ENCODE data around the gene RIIAD1. TPM values are rescaled to one million over a fixed set of nuclear protein-coding genes. Genes with fewer than 3 reads are reported as not detected.

RIIAD1 gene
- total RNA-seq, 1 donor from 2014 or later = 1.2 TPM

DNA sequence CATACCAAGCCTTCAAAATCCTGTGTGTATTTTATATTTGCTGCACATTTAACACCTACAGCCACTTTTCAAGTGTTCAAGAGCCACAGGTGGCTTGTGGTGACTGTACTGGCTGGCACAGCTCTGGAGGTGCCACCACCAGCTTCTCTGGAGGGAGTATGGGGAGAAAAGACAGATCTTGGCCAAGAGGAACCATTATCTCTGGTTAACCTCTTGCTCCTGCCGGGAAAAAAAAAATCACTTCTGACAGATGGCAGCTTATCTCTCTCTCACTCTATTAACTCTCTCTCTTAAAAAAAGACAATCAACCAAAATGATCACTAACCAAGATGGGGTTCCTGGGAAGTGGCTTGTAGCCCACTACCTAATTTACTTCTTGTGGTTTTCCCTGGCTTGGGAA, 1.2 kb upstream of the RIIAD1 start:
- TF ChIP-seq, protein P1, sequence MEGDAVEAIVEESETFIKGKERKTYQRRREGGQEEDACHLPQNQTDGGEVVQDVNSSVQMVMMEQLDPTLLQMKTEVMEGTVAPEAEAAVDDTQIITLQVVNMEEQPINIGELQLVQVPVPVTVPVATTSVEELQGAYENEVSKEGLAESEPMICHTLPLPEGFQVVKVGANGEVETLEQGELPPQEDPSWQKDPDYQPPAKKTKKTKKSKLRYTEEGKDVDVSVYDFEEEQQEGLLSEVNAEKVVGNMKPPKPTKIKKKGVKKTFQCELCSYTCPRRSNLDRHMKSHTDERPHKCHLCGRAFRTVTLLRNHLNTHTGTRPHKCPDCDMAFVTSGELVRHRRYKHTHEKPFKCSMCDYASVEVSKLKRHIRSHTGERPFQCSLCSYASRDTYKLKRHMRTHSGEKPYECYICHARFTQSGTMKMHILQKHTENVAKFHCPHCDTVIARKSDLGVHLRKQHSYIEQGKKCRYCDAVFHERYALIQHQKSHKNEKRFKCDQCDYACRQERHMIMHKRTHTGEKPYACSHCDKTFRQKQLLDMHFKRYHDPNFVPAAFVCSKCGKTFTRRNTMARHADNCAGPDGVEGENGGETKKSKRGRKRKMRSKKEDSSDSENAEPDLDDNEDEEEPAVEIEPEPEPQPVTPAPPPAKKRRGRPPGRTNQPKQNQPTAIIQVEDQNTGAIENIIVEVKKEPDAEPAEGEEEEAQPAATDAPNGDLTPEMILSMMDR (IDR thresholded peaks at IDR 0.05; ENCODE audit: unreplicated experiment) = no peak
- no peaks in the 10 kb centered on the region for H3K9me3 Mint-ChIP-seq (ENCODE audit: low read depth)
- H3K4me3 Mint-ChIP-seq (ENCODE audit: low read depth) = no peak overlapping the region
- peaks cover 67% of the 10 kb centered on the region for H3K27me3 Mint-ChIP-seq
- peaks cover 31% of the 10 kb centered on the region for H3K4me1 Mint-ChIP-seq (ENCODE audit: low read depth)
- H3K27ac Mint-ChIP-seq = no peak overlapping the region
- no peaks in the 10 kb centered on the region for H3K36me3 Mint-ChIP-seq (ENCODE audit: insufficient read depth)
- DNase-seq (ENCODE audit: low spot score, unreplicated experiment) = no peak

- peaks cover 69% of the 10 kb centered on the region for H3K27me3 Mint-ChIP-seq
These were observed 768 bp upstream of the RIIAD1 start for GRCh38 chr1:151720554-151720953.

GRCh38 chr1:151721788-151722510, 627 bp downstream of the RIIAD1 start:
- Mint-ChIP-seq H3K4me1 (ENCODE audit: low read depth) (peaks cover 17% of the 10 kb centered on the region), H3K4me3 (ENCODE audit: low read depth) (peak overlapping the region; percentile 64), H3K27me3 (peaks cover 71% of the 10 kb centered on the region), H3K36me3 (ENCODE audit: insufficient read depth) (no peaks in the 10 kb centered on the region), H3K27ac (no peak overlapping the region), H3K9me3 (ENCODE audit: low read depth) (no peaks in the 10 kb centered on the region)
- TF ChIP-seq, protein P1 (IDR thresholded peaks at IDR 0.05; ENCODE audit: unreplicated experiment) = no peak
- DNase-seq (ENCODE audit: low spot score, unreplicated experiment) = no peak

More at GRCh38 chr1:151720554-151720953, 768 bp upstream of the RIIAD1 start:
- no peak overlapping the region for H3K27ac Mint-ChIP-seq
- H3K4me1 Mint-ChIP-seq (ENCODE audit: low read depth) = peaks cover 26% of the 10 kb centered on the region
- no peak for DNase-seq (ENCODE audit: low spot score, unreplicated experiment)
- H3K4me3 Mint-ChIP-seq (ENCODE audit: low read depth) = no peak overlapping the region
- no peaks in the 10 kb centered on the region for H3K9me3 Mint-ChIP-seq (ENCODE audit: low read depth)
- no peaks in the 10 kb centered on the region for H3K36me3 Mint-ChIP-seq (ENCODE audit: insufficient read depth)
- TF ChIP-seq, protein P1 (IDR thresholded peaks at IDR 0.05; ENCODE audit: unreplicated experiment) = no peak

GRCh38 chr1:151723726-151724370, 2.5 kb downstream of the RIIAD1 start:
- no peak for DNase-seq (ENCODE audit: low spot score, unreplicated experiment)
- no peak overlapping the region for H3K4me3 Mint-ChIP-seq (ENCODE audit: low read depth)
- H3K9me3 Mint-ChIP-seq (ENCODE audit: low read depth) = no peaks in the 10 kb centered on the region
- peaks cover 63% of the 10 kb centered on the region for H3K27me3 Mint-ChIP-seq
- H3K4me1 Mint-ChIP-seq (ENCODE audit: low read depth) = peaks cover 15% of the 10 kb centered on the region
- no peak overlapping the region for H3K27ac Mint-ChIP-seq
- no peaks in the 10 kb centered on the region for H3K36me3 Mint-ChIP-seq (ENCODE audit: insufficient read depth)
- TF ChIP-seq, protein P1 (IDR thresholded peaks at IDR 0.05; ENCODE audit: unreplicated experiment) = no peak

- DNase-seq (ENCODE audit: low spot score, unreplicated experiment) = no peak
These were observed 7.1 kb downstream of the RIIAD1 start for GRCh38 chr1:151728151-151729054.

More at GRCh38 chr1:151728151-151729054, 7.1 kb downstream of the RIIAD1 start:
- Mint-ChIP-seq H3K27me3 (peaks cover 28% of the 10 kb centered on the region), H3K9me3 (ENCODE audit: low read depth) (no peaks in the 10 kb centered on the region), H3K4me1 (ENCODE audit: low read depth) (peaks cover 29% of the 10 kb centered on the region), H3K36me3 (ENCODE audit: insufficient read depth) (no peaks in the 10 kb centered on the region), H3K4me3 (ENCODE audit: low read depth) (no peak overlapping the region), H3K27ac (no peak overlapping the region)
- TF ChIP-seq, protein P1 (IDR thresholded peaks at IDR 0.05; ENCODE audit: unreplicated experiment) = no peak

All from progenitor cell of endocrine pancreas (in vitro differentiated cells).